LNCaP clone FGC (cell line): ENCODE data around the gene GPR157.

Source experiments
- DNase-seq: peaks from one replicate; pipeline ENCODE4 v3.0.0-alpha.2; 2011; ENCODE audit warnings: low read depth
- H3K4me3 ChIP-seq: 2 replicates; pipeline ENCODE4 v1.5.1; 2011; ENCODE audit warnings: mild to moderate bottlenecking, low read depth, low read length, control low read depth
- CTCF ChIP-seq: IDR thresholded peaks from 2 replicates; pipeline ENCODE4 v1.5.1; 2012; ENCODE audit warnings: mild to moderate bottlenecking; ENCODE audit not compliant: control insufficient read depth, insufficient read depth; ENCODE audit errors: extremely low read depth

The GPR157 gene

GRCh38 chr1:9062021-9062471 lies 66.9 kb downstream of the GPR157 start:
- DNase-seq, result no peak
- no peak overlapping the region for H3K4me3 ChIP-seq
- no peak for TF ChIP-seq CTCF

GRCh38 chr1:9061252-9061960 lies 67.5 kb downstream of the GPR157 start:
- no peak for TF ChIP-seq CTCF
- H3K4me3 ChIP-seq, result no peak overlapping the region
- no peak for DNase-seq

GRCh38 chr1:9059891-9060744 lies 68.8 kb downstream of the GPR157 start:
- no peak overlapping the region for H3K4me3 ChIP-seq
- no peak for DNase-seq
- TF ChIP-seq CTCF, result no peak

- no peak overlapping the region for H3K4me3 ChIP-seq
- DNase-seq, result no peak
- no peak for TF ChIP-seq CTCF
Measured at GRCh38 chr1:9058465-9058864, 70.4 kb downstream of the GPR157 start.

GRCh38 chr1:9057851-9058250 lies 71.1 kb downstream of the GPR157 start:
- no peak overlapping the region for H3K4me3 ChIP-seq
- DNase-seq, result no peak
- no peak for TF ChIP-seq CTCF

GRCh38 chr1:9052272-9053049 lies 76.4 kb downstream of the GPR157 start:
- TF ChIP-seq CTCF, result no peak
- DNase-seq, result no peak
- no peak overlapping the region for H3K4me3 ChIP-seq
